Anterior cingulate cortex (tissue), 58 donors: Measurements from ENCODE around the gene DCC.

Experiments
- DNase-seq, 58 donors: peaks; one replicate each; lab custom pipeline; 2025; lab: John Stamatoyannopoulos, UW

Gene DCC

DNA sequence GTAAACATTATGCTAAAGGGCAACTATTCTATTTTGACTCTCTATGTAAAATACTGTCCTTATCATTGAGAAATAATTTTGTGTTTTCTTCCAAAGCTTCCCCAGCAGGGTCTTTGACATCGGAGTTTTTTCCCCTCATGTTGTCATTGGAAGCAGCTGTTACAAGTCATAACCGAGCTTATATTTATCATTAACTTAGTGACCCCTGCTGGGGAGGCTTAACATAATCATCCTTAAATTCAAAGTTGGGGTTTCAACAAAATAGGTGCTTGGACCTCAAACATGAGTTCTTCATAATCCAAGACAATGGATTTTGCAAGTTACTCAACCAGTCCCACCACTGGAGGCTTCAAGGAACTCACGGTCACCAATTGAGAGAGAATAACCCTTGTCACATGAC lies 330.9 kb downstream of the DCC start:
- DNase-seq, result no peak

DNA sequence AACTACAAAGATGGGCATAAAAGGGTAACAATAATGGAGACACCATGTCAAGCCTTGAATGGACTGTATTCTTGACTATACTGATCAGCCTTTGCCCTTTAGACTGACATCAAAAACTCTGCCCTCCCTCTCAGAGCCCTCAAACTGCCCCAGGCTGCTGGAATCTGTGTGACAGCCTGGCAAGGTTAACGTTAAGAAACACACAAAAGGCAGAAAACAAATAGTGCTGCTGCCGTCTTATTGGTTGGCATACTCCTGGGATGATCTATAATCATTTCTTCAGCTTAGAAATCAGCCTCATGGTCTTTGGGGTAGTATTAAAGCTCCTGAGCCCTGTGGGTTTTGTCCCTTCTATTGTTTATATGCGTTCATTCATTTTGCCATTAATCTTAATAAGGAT lies 338.0 kb downstream of the DCC start:
- DNase-seq, result no peak

DNA sequence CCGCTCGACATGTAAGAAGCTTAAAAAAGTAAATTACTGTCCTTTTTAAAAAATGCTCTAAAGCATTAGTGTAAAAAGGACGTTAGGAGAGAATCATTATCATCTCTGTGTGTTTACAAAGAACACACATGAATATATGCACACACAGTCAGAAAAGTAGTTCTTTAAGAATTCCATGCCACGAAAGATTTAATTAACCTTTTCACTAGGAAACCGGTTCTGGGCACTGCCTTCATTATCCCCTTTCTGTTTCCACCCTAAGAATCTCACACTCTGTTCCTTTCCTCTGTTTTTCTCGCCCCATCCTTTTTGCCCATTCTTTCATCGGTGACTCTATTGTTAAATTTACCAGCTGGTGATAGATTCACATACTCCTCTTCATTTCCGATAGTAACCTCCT lies 338.6 kb downstream of the DCC start:
- DNase-seq, result no peak

DNA sequence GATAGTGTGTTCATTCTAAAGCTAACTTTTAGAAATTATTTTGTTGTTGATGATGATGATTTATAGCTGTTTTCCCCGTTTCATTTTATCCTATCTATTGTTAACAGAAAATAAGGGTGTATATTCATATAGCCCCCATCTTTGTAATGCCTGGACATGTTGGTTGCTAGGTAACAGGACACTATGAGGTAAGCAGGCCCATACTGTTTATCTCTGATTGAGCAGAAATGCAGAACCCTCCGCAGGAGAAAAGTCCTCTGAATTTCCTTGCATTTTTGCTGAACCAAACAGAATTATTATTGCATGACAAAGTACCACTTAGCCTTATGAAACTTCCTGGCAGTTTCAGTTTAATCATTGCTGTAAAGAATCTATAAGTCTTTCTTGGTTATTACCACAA lies 339.4 kb downstream of the DCC start:
- no peak for DNase-seq

DNA sequence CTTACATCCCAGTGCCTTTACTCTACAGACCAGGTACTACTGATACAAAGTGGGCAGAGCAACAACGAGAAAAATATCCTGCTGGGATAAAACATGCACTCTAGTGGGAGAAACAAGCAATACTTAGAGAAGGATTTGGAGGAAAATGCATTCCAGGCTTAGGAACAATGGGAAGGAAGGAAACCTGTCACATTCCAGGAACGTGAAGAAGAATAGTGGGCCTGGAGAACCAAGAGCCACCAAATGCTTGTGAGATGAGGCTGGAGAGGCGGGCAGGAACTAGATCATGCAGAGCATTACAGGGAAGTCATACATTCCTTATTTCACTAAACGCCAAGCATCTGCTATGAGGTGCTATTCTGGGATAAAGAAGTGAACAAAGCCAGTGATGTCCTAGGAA lies 342.3 kb downstream of the DCC start:
- no peak for DNase-seq

DNA sequence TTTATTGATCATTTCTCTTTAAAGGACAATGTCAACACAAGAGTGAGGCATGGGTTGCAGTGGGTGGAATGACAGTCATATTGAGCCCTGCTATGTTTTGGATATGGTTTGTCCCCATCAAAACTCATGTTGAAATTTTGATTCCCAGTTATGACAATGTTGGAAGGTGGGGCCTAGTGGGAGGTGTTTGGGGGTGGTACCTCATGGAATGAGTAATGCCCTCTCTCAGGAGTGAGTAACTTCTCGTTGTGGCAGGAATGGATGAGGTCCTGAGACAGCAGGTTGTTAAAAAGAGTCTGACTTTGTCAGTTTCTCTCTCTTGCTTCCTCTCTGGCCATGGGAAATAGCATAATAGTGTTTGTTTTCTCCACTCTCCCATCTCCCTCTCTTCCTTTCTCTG lies 345.3 kb downstream of the DCC start:
- no peak for DNase-seq

DNA sequence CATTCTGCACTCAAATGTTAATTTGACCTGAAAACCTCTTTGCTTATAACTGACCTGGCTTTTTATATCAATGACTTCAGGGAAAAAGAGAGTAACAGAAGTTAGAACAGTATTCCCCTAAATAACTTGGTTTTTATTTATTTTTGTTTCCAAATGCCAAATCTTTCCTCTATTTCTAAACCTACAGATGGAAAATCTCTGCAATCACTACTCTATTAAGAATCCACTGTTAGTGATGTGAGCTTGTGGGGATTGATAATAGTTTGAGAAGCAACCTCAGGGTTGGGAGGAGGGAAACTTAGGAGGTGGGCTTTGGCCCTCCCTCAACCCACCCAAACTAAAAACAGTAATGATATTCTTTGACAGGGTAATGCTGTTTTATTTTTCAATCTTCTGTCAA lies 351.8 kb downstream of the DCC start:
- DNase-seq, result no peak

DNA sequence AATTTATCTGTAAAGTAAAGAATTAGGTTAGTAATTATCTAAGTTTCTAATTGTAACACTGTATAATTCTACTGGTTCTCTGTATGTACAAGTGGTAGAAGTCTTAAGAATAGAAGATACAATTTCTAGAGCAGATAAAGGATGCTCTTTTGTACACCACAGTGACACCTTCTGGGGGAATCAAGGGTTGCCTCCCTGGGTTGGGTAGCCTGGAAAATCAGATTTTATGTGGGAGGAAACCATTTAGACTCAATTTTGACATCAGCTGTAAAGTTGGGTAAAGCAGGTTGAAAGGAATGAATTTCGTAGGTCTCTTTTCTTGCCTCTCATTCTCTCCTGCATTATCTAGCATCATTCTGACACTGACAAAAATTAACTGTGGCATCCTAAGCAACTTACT lies 354.8 kb downstream of the DCC start:
- no peak for DNase-seq

DNA sequence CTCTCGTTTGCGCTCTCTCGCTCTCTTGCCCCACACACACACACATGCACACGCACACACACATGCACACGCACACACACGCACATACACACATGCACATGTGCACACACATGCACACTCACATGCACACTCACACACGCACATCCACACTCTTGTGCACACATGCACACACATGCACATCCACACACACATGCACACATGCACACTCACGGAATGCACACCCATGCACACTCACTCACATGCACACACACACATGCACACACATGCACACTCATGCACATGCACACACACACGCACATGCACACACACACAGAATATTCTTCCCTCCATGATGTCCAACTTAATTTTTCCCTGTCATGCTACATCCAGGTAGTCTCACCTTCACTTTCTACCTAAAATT lies 360.1 kb downstream of the DCC start:
- DNase-seq, result no peak

DNA sequence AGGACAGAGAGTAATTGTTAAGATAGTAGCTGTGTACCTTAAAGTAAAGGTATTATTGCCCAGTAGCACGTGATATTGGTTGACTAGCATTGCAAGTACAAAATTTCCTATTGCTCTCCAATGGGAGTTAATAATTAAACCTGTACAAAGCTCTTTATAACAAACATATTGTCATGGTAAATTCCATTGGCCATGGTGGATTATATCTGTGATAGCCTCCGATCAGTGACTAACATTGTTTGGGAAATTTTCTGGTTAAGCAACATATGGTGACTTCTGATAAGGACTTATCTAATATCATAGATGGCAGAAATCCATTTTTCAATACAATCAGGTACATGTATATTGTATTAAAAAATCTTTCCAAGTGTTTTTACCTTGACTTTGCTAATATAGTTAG lies 360.8 kb downstream of the DCC start:
- no peak for DNase-seq

DNA sequence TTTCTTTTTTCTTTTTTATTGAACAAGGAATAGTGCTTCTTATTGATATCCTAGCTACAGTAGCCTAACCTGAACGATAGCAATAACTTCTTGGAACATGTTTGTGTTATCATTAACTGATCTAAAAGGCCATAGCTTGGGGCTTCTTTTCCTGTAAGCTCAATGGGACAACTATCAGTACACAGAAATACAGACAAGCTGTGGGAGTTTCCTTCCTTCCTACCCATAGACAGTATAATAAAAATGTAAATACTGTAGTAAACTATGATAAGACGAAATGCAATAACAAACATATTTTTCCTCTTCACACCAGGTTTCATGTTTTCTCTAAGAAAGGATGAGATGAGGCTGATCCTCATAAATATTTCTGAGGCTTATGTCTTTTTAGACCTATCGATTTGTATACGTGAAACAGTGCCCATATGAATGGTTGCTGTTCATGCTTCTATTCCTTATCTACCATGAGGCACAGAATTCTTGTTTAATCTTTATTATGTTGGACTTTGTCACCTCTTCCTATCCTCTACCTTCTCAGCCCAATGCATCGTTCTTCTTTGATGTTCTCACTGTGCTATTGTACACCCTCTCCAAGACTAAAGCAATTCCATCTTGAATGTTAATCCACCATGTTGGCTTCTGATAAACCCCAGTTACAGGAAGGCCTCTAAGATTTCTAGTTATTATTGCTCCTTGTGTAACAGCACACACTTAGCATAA lies 361.4 kb downstream of the DCC start:
- DNase-seq, result no peak

DNA sequence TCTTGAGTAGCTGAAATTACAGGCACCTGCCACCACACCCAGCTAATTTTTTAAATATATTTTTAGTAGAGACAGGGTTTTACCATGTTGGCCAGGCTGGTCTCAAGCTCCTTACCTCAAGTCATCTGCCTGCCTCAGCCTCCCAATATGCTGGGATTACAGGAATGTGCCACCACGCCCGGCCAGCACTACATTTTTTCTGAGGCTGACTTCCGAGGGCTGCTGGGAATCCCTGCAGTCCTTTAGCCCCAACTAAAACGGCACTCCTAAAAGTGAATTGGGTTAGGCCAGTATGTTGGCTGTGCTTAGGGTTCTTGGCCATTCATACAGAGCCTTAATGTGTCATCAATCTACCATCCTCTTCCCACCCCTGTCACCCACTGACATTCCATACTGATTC lies 375.4 kb downstream of the DCC start:
- no peak for DNase-seq

DNA sequence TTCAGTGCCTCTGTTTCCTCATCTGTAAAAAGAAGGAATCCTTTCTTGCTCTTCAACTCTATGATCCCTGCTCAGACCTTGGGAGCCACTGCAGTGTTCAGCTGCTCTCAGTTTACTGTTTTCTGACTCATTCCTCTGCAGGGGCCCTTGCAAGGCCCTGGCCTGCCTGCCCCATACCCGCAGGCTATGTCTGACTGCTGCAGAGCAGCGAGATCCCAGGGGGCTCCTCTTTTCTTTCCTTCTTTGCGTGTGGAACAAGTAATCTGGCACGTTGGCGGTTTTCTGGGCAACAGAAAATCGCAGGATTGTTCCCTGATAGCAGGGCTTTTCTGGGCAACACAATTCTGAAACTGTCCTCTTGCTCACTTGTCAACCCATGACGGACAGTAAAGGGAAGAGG lies 376.0 kb downstream of the DCC start:
- no peak for DNase-seq

DNA sequence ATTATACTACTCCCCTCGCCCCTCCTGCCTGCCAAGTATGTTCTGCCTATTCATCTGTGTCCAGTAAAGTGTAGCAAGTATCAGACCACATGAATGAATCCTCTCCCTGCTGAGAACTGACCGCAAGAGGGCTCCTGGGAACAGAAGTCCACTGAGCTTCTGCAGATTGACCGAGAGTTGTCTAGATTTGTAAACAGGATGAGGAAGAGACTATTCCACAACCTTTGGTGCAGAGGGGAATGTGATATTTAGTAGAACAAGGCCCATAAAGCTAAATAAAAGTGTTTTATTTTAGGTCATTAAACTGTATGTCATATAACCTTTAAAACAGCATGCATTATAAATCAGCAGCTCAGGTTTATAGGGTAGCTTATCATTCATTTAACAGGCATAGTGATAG lies 377.0 kb downstream of the DCC start:
- peak in 31 of 58 donors; percentile 0 to 53 (median 14) for DNase-seq

DNA sequence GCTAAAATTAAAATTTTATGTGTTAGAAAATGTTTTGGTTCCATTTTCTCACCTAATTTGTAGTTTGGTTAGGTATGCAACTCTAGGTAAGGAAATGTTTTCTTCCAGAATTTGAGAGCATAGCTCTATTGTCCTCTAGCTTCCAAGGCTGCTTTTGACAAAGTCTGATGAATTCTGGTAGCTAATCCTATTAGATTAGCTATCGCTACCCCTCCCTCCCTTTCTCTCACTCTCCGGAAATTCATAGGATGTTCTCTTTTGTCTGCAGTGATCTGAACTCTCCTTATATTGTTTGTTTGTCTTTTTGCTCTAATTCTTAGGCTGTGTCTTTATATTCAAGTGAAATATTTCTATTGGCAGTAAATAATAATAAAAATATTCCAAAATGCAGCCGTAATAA lies 382.9 kb downstream of the DCC start:
- DNase-seq, result no peak

DNA sequence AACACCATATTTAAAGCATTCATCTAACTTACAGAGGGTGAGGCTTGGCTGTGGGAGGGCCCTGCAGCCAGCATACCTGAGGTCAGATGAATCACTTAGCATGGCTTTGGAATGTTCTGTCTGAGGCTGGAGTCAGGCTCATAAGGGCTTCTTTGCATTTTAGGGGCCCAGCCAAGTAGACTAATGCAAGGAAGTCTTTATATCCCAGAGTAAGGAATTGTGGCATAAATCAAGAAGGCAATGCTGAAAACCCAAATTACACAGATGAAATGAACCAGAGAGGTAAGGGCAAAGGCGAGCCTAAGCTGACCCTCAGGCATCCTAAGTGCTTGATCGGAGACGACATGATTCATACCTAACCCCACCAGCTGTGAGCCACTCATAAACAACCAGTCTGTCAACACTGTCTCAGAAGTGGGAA lies 383.6 kb downstream of the DCC start:
- DNase-seq, result no peak

DNA sequence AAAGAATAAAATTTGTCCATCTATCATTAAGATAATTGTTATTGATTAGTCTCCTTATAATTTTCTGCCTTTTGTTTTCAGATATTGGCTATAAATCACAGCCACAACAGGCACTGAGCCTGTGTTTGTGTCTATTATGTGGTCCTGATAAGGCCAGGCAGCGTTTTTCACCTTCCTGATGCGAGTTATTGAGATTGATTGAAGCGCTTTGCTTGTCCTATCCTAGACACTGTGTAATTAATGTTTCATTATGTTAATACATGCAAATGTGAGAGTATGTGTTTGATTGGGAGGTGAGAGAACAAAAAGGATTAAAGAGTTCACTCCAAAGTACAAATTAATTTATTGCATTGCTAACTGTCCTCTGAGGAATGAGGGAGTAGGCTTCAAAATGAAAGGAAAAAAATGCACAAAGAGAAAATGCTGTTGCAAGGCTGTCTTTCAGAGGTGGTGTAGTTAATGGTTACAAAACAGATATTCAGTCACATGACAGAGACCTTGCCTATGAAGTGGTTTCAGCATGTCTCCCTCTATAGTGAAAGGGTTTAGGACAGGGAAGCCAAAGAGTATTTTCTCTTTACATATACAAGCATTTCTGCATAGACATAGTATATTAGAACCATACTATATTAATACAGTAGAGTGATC lies 391.1 kb downstream of the DCC start:
- DNase-seq, result no peak

DNA sequence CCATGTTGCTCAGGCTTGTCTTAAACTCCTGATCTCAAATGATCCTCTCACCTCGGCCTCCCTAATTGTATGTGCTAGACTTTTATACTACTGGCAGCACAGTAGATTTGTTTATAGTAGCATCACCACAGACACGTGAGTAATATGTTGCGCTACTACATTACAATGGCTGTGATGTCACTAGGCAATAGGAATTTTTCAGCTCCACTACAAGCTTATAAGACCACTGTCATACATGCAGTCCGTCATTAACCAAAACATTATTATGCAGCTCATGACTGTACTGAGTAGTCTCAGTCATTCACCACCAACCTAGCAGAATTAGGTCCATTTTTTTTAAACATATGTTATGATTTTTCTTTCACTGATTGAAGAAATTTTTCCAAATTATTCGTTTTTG lies 398.9 kb downstream of the DCC start:
- no peak for DNase-seq

DNA sequence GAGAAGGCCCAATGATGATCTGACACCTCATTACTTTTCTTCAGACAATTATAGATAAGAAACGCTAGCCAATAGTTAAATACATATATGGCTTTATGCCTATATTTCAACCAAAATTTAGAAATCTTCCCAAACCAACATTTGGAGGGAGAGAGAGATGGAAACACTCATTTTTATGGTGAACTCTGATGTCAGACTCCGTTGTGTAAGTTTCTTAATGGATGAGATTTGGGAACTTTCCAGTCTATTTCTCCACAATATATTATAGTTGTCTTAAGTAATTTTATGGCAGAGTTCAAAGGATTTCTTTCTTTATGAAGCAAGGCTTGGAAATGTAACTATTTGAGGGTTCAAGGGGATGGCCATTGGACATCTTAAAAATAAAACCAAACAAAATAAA lies 407.0 kb downstream of the DCC start:
- no peak for DNase-seq

DNA sequence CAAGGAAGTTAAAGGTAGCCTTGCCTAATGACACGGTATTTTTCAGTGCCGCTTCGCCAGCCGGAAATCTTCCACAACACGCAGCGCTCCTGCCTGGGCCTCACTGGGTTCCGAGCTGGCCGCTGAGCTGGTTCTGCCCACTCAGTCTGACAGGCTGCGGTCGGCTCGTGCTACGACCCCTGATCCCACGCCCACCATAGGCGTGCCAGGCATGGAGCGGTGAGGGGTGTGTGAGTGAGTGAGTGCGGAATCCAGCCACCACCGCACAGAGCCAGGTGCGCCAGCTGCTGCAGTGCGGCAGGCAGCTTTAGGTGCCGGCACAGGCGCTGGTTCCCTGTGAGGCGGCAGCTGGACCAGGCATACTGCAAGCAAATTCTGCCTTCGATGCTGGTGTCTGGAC lies 407.9 kb downstream of the DCC start:
- DNase-seq, result no peak

DNA sequence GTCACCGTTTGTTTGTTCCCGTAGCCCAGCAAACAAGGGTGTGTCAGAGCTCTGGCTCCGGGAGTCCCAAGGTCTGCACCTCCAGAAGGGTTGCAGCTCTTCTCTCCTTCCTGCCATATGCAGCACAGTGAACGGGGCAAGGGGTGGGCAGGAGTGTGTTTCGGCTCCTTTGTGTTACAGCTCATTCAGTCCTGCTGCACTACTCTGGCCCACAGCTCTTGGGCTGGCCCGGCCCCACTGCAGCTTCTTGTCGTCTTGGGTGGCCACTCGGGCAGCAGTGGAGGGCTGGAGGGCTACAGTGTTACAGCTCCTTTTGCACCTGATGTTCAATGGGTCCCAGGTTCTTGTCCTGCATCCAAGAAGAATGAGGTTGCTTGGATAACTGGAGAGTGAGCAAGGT lies 408.3 kb downstream of the DCC start:
- no peak for DNase-seq

DNA sequence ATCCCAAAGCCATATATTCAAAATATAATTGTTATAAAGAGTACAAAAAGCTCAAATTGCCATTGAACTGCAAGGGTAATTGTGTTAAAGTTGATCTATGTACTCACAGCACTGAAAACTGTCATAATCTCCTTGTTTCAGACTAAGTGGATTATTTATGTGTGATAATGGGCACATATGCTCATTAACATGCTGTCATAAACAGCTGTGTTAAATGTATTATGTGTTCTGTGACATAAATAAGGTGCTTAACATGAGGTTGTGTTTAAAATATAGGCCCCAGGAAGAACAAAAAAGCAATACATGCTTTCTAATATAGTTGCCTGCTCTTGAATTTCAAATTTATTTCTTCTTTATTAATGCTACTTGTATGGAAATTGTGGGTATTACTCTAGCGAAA lies 409.5 kb downstream of the DCC start:
- no peak for DNase-seq

DNA sequence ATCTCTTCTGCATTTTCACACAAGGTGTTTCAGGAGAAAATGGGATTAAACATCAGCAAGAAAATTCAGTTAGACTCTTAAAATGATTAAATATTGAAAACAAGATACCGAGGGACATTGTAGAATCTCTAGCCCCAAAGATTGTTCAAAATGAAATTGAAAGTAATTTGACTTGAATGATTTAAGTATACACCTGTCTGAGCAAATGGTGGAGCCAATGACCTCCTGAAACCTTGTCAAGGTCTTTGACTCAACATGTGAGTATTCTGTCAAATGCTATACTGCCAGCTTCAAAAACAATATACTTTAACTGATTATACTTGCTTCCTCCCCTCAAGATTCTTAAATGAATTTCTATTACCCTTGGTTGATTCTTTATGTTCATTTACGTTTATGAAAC lies 411.0 kb downstream of the DCC start:
- DNase-seq, result no peak
